Stimulated activated CD8-positive, alpha-beta memory T cell treated with anti-CD3 and anti-CD28 coated beads, Interleukin-7, amount 100 ng/mL, for 24 hours (primary cell): Measurements from ENCODE around the gene ITLN2.
"Not testable (repeated sequence)": the region's sequence is repeated elsewhere in the genome, so short reads cannot be mapped to it uniquely, and the experiment has no call there.

ENCODE experiments used
- DNase-seq: peaks from one replicate; pipeline ENCODE4 v3.0.0-alpha.2; 2020; ENCODE audit warnings: low read depth

ITLN2 gene

DNA sequence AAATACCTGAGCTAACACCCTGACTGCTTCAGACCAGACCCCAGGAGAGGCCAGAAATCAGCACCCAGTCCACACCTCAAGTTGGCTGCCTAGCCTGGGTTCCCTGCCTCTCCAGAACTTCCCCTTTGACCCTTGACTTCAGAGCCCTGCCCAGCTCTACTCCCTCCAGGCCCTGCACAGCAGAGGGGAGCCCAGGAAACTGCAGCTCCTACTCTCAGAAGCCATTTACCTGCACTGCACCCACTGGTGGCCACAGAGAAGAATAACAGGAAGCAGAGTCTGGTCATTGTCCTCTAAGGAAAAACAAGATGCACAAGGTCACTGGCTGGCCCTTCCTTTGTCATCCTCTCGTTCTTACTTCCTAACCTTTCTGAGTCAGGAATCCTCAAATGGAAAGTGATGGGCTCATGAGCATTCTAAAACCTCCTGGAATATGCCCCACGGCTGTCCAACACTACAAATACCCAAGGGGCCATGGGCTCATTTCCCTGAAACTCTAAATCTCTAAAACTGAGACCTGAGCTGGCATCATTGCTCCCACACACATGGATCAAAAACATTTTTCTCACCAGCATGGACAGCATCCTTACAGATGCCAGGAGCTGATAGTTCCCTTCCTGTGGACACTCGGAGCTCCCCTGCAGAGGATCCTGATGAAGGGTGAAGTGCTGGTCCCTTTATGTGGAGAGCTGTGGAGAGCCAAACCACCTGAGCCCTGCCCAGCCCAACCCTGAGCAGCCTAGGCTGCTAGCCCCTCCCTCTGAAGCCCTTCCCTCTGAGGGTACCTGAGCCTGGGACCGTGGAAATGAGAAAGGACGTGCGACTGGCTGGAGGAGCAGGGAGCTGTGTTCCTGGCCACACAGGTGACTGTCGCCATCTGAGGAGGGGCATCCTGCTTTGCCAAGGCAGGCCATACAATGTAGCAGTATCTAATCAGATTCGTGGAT is at the start of gene ITLN2:
TSS of gene ITLN2 (minus strand) at position 652 of the 947 bp plus-strand sequence. CDS start at position 584, 68 bp downstream.
- no peak for DNase-seq

DNA sequence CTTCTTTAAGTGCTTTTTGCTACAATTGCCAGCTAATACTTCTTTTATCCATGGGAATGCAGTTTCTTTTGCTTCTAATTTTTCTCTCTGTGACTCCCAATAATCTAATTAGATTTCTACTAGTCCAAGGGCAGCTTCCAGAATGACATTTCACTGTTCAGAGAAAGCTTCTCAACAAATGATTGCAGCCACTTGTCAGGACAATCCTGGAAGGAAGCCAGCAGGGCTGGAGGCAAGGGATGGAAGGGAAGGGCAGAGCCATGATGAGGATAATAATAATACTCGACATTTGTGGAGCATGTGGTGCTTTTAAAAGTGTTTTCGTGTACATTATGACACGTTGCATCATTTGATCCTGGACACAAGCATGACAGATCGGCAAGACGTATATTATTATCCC is 46.9 kb upstream of the ITLN2 start:
- DNase-seq: no peak

DNA sequence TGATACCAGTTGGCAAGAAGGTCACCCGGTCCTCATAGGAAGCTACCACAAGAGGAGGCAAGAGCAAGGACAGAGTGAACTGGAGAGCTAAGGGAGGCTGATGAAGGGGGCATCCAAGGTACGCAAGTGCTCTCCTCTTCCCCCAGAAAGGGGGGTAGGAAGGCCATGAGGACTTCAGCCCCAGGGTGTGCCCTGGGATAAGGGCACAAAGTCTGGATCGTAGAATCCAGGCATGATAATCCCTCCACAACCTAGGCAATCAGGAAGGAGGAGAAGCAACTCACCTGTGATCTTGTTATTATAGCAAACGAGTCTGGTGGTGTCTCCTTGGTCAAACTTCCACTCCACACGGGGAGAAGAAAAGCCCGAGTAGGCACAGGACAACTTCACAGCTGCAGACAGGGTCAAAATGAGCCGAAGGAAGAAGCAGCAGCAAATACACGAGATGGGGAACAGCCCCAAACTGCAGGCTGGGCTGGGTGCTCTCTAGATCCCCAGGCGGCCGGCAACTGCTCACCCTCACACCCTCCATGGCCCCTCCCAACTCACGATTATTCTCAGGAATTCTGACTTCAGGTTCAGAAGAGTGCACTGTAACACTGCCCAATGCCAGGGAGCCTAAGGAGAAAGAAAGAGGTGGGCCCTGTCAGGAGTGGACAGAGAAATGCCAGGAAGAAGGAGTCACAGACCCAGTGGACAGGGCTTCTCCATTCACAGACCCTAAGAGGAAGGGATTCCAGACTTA is 46.3 kb upstream of the ITLN2 start:
- no peak for DNase-seq

DNA sequence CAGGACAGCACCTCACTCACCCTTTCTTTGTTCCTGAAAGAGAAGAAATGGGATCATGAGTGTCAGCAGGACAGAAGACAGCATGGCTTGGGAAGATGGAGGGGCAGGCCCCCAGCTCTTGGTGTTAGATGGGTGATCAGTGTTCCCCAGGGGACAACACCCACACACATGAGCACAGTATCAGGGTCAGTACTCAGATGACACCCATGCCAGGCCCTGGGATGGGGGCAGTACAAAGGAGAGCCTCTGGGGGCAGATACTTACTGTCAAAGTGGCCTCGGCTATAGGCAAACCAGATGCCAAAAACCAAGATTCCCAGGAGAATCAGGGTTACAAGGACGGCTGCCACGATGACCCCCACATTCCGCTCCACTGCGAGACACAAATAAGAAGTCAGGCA is 44.8 kb upstream of the ITLN2 start:
- DNase-seq: no peak

DNA sequence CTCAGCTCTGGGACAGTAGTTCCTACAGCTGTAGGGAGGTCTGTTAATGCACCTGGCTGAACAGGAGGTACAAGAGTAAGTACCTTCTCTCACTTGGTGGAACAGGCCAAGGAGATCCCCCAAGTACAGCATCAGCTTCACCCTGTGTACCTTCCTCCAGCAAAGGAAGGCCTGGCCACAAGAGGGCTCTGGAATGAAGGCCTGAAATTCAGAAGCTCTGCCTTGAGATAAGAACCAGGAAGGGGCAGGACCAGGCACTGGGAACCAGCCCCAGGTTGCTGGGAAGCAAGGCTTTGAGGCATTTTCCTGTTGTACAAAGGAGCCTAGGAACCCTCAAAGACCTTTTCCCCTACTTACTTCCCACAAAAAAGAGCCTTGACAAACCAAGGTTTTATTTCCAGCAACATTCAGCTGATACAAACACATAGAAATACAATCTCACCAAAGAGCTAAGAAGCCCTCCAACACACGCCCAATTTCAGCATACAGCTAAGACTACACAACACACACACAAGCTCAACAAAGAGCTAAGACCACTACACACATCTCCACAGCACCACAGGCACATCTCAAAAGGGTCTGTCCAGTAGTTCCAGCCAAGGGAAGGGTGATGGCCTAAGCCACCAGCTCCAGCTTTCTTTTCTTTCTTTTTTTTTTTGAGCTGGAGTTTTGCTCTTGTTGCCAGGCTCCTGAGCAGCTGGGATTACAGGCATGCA is 42.9 kb upstream of the ITLN2 start:
- DNase-seq: peak; percentile 10

DNA sequence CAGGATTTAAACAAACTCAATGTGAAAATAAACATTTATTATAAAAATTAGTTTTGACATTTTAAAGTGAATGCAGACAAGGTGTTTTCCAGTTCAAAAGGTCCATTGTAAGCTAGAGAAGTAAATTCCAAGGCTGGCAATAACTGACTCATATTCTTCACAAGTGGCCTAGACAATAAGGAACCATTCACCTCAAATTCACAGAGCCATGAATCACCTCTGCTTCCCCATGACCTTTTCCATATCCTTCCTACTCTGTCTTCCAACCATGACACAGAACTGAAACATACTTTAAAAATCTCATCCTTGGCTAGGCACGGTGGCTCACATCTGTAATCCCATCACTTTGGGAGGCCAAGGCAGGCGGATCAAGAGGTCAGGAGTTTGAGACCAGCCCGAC is 41.6 kb upstream of the ITLN2 start:
- DNase-seq: no peak

DNA sequence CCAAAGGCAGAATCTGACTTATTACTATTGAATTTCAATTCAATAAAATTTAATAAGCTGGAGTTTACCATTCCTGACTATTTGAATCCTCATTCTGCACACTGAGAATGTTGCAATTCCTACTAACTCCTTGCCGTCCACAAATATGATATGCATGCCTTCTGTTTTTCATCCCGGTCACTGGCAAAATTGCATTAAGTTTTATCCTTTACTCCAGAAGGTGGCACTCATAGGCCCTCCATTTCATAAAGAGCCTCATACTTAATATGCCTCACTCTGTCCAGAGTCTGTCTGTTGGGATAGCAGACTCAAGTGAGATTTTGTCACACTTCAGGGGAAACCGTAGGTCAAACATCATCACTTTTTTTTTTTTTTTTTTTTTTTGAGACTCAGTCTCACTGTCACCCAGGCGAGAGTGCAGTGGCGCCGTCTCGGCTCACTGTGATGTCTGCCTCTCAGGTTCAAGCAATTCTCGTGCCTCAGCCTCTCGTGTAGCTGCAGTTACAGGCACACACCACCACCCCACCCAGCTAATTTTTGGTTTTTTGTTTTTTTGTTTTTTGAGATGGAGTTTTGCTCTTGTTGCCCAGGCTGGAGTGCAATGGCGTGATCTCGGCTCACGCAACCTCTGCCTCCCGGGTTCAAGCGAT is 39.1 kb upstream of the ITLN2 start:
- DNase-seq: no peak

DNA sequence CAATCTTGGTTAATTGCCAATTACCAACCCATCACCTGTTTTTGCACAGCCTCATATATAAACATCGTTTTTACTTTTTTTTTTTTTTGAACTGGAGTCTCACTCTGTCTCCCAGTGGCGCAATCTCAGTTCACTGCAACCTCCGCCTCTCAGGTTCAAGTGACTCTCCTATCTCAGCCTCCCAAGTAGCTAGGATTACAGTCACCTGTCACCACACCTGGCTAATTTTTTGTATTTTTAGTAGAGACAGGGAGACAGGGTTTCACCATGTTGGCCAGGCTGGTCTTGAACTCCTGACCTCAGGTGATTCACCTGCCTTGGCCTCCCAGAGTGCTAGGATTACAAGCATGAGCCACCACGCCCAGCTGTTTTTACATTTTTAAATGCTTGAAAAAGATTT is 37.4 kb upstream of the ITLN2 start:
- DNase-seq: not testable (repeated sequence)

DNA sequence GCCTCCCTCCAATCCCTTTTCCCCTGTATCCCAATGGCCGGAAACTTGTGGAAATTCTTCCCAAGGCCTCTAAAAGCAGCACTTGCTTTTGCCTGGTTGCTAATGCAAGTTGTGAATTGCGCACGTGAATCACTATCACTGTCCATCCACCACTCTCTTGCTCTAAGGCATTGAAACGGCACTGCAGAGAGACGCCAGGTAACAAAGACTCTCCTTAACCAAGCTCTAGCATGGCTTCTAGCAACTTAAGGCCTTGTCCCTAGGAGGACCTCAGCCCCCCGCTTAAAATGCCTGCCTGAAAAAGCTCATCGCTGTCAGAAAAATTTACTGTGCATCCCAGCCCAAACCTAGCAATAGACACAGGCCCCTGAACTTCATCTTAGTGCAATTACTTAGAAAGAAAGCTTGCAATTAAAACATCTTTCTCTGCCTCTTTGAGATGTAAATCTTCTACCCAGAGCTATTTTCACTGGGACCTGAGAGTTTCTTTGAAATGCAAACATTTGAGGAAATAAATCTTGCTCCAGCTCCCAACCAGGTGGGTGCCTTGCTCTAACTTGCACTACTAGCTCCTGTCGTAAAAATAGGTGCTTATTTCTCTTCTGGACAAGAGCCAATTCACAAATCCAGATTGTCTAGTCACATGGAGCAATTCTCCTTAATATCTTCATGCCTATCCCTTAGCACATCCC is 32.9 kb upstream of the ITLN2 start:
- DNase-seq: no peak

DNA sequence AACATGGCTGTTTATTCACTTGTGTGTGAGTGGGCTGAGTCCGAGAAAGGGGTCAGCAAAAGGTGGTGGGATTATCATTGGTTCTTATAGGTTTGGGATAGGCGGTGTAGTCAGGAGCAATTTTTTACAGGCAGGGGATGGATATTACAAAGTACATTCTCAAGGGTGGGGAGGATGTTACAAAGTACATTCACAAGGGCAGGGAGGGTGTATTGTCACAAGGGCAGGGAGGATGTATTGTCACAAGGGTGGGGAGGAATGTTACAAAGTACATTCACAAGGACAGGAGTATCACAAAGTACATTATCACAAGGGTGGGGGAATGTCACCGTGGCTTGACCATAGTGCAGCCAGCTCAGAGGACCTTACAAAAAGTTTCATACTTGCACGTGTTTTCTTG is 31.1 kb upstream of the ITLN2 start:
- no peak for DNase-seq

DNA sequence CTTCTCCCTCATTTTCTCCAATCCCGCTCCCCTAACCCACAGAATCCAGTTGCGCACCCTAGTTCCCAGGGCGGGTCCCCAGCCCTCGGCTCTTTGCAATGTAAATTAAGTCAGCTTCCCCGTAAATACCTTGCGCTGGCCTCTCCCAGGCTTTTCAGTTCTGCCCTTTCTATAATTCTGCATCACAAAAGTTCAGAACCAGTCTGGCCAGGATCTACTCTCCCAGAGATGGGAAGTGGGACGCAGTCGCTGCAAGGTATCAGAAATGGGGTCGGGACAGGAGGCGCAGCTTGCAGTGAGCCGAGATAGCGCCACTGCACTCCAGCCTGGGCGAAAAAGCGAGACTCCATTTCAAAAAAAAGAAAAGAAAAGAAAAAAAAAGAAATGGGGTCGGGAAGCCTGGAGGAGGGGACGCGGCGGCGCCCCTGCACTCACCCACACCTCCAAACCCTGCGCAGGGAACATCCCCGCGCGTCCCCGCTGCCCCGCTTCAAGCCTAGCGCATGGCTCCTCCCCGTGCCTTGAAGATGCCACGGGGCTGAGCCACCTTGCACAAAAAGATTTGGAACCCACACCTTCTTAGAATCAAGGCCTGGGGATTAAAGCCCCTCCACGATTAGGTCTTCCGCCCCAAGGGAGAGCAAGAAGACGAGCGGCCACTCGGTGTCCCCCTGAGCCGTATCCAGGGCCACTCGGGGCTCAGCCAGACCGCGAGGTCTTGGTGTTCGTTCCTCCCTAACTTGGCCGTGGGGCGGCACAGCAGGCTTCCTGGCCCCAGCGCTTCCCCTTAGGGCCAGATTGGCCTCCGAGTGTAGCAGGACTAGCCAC is 27.2 kb upstream of the ITLN2 start:
- no peak for DNase-seq

DNA sequence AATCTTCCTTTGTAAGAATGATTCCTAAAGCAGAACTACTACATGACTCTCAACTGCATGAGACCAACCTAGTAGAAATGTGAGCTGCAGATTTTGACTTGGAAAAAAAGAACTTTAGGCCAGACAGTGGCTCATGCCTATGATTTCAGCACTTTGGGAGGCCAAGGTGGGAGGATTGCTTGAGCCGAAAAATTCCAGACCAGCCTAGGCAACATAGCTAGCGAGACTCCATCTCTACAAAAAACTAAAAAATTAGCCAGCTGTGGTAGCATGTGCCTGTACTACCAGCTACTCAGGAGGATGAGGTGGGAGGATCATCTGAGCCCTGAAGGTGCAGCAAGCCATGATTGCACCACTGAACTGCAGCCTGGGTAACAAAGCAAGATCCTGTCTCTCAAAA is 24.7 kb upstream of the ITLN2 start:
- DNase-seq: no peak

DNA sequence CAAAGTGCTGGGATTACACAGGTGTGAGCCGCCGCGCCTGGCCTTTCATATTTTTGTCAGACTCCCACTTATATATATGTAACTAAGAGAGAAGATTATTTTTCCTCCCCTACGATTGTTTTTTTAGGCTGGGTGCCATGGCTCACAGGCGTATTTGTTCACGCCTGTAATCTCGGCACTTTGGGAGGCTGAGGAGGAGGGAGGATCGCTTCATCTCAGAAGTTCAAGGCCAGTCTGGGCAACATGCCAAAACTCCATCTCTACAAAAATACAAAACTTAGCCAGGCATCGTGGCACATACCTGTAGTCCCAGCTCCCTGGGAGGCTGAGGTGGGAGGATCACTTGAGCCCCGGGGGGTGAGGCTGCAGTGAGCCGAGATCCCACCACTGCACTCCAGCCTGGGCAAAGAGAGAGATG is 23.9 kb upstream of the ITLN2 start:
- no peak for DNase-seq

DNA sequence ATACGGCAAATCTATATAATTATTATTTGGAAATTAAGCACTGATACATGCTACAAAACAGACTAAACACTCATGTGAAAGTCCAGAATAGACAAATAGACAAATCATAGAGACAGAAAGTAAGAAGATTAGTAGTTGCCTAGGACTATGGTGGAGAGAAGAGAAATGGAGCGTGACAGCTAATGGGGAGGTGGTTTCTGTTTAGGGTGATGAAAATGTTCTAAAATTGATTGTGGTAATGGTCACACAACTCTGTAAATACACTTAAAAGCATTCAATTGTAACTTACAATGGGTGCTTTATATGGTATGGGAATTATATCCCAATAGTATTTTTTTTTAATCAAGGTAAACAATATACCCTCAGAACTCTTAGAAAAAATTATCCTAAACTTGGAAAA is 20.4 kb upstream of the ITLN2 start:
- no peak for DNase-seq

DNA sequence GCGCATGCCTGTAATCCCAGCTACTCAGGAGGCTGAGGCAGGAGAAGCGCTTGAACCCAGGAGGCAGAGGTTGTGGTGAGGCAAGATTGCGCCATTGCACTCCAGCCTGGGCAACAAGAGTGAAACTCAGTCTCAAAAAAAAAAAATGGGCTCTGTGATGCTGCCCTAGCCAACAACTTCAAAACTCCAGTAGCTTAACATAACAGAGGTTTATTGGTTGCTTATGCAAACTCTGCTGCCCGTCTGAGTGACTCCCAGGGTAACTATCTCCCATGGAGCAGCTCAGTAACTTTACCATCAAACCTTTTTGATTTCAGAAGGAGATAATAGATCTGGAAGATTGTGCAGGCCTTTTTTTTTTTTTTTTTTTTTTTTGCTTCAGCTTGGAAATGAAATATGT is 18.9 kb upstream of the ITLN2 start:
- DNase-seq: no peak

DNA sequence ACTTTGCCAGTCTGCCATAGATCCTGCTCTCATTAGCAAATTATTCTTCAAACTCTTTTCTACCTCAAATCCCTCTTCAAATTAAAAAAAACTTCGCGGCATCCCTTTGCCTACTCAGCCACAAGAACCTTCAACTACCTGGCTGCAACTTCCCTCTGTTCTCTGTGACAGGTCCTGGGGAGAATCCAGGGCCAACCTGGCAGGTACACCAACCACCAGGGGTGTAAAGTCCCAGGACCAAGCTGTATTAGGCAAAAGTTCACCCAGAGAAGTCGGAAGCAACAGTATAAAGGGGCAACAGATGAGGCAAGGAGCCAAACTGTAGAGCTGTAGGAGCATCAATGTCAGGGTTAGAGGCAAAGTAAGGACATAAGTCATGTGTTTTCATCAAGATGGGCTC is 18.3 kb upstream of the ITLN2 start:
- DNase-seq: no peak

DNA sequence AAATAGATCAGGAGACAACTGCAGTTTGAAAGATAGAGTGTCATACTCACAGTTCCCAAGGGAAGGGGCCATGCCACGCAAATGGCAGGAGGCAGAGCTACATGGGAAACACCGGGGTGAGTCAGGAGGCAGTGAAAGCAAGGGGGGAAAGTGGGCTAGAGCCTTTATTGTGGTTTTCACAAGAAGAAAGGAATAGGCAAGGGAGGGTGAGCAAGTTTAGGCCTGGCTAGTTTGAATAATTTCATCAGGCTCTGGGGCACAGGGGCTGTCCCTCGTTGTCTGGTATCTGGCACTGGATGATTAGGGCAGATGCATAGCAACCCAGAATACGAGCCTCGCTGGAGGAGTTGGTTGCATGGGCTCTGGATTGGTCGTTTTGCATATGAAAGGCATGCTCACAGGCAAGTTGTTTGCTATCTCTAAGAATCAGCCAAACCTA is 17.0 kb upstream of the ITLN2 start:
- DNase-seq: no peak

DNA sequence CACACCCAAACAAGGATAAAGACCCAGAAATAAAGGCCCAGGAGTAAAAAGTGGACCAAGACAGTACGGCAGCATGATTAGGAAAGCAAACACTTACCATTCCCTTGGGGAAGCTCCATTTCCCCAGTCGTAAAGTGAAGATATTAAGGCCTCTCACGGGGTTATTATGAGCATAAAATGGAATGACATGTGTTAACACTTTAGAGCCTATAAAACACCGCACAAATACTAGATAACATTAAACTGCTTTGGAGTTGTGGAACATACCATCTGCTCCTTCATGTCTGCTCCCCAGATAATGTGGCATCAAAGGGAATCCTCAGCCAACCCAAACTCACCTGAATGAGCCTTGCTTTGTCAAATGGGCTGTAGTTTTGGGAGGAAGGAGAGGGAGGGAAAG is 8.9 kb upstream of the ITLN2 start:
- no peak for DNase-seq

DNA sequence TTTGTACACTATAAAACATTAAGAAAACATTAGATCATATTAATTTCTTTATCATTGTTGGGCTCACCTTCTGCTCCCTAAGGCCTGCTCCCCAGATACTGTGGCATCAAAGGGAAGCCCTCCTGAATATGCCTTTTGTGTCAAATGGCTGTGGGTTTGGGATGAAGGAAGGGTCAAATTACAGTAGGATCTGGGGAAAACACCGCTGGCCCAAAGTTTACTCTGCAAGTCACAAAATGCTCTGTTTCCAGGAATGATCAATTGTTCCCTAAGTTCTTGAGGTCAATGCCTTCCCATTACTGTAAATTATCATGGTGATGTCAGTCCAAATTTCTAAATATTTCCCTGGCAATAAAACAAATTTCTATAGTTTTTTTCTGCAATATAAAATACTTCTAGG is 6.8 kb upstream of the ITLN2 start:
- DNase-seq: no peak

DNA sequence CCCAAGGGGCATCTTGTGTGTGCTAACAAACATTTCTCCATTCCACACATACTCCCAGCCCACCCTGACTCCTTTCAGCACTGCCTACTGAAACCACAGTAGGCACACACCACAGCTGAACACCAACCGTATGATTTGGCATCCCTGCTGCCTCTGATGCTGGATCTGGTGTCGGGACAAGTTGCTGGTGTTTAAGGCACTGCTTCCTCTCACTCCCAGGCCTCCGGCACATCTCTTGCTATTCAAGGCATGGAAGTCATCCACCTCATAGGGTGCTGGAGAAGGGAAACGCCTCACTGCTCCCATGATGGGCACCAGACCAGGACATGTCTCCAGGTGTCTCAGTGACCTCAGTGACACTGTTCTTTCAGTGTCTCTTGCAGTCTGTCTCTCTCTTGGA is 2.4 kb upstream of the ITLN2 start:
- DNase-seq: no peak

DNA sequence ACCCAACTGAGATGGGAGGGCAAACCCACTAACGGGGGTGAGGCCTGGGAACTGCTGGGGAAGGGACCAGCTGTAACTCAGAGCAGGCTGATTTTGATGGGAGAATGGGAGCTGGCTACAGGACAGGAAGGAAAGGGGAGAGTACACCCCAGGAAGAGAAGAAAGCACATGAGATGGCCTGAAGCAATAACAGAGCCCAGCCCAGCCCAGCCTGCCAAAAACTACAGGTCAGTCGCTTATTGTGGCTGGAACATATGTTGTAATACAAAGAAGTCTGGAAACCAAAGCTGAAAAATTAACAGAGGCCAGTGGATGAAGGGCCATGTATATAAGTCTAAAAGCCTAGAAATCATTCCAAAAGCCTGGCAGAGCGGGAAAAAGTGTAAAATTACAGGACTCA is 1.6 kb downstream of the ITLN2 start:
- no peak for DNase-seq
